ENCODE measurements around the gene PIEZO2. TPM values are rescaled to one million over a fixed set of nuclear protein-coding genes. Genes with fewer than 3 reads are reported as not detected.

Gene PIEZO2
- total RNA-seq, 4 donors from 2014 or later = 2.4 to 5.2 (median 3.3) TPM

- no peak overlapping the region for H3K4me3 ChIP-seq
- no peaks in the 10 kb centered on the region for H3K4me1 ChIP-seq
- WGBS = 71% methylated on average over 6 of the region's 6 CpGs
- TF ChIP-seq EP300 (IDR thresholded peaks at IDR 0.05) (no peak), POLR2A (IDR thresholded peaks at IDR 0.05; ENCODE audit: low read depth) (no peak), POLR2AphosphoS5 (IDR thresholded peaks at IDR 0.05) (no peak)
- TF ChIP-seq, protein P1, sequence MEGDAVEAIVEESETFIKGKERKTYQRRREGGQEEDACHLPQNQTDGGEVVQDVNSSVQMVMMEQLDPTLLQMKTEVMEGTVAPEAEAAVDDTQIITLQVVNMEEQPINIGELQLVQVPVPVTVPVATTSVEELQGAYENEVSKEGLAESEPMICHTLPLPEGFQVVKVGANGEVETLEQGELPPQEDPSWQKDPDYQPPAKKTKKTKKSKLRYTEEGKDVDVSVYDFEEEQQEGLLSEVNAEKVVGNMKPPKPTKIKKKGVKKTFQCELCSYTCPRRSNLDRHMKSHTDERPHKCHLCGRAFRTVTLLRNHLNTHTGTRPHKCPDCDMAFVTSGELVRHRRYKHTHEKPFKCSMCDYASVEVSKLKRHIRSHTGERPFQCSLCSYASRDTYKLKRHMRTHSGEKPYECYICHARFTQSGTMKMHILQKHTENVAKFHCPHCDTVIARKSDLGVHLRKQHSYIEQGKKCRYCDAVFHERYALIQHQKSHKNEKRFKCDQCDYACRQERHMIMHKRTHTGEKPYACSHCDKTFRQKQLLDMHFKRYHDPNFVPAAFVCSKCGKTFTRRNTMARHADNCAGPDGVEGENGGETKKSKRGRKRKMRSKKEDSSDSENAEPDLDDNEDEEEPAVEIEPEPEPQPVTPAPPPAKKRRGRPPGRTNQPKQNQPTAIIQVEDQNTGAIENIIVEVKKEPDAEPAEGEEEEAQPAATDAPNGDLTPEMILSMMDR (IDR thresholded peaks at IDR 0.05) = no peak
- H3K9me3 ChIP-seq = peaks cover 0 to 7% (median 0%) of the 10 kb centered on the region in 4 donors
- no peaks in the 10 kb centered on the region for H3K36me3 ChIP-seq
- DNase-seq (ENCODE audit: extremely low spot score) = peak; percentile 68
- intact Hi-C loops (cut with DNase I) = no loop called here
- H3K27me3 ChIP-seq = peaks cover 0 to 4% (median 0%) of the 10 kb centered on the region in 4 donors
- H3K27ac ChIP-seq (replicated peaks in 1 of 4) = no peak overlapping the region
Measured at GRCh38 chr18:10776493-10776892, 372.9 kb downstream of the PIEZO2 start.

DNA sequence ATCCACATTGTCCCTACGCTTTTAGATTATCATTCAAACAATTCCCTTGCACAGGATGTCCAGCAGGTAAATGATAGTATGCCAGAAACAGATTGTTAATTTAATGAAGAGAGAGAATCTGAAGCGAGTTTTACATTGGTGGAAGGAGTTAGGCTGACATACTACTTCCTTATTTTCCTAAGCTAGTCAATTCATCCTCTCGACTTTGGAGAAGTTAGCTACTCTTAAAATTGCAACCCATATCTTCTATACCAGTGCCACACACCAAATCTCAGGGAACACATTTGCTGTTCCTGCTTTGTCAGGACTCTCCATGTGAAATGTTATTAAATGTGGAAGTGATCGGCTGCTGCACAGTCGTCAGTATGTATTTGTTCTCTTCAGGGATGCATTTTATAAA, 374.3 kb downstream of the PIEZO2 start:
- H3K36me3 ChIP-seq = no peaks in the 10 kb centered on the region
- H3K4me1 ChIP-seq = no peaks in the 10 kb centered on the region
- no peak overlapping the region for H3K27ac ChIP-seq (replicated peaks in 1 of 4)
- H3K27me3 ChIP-seq = peaks cover 0 to 4% (median 0%) of the 10 kb centered on the region in 4 donors
- WGBS = 82% methylated on average over 5 of the region's 5 CpGs
- H3K4me3 ChIP-seq = no peak overlapping the region
- peaks cover 0 to 7% (median 0%) of the 10 kb centered on the region in 4 donors for H3K9me3 ChIP-seq
- no peak for DNase-seq (ENCODE audit: extremely low spot score)
- TF ChIP-seq EP300 (IDR thresholded peaks at IDR 0.05) (no peak), POLR2A (IDR thresholded peaks at IDR 0.05; ENCODE audit: low read depth) (no peak), POLR2AphosphoS5 (IDR thresholded peaks at IDR 0.05) (no peak)
- TF ChIP-seq, protein P1 (IDR thresholded peaks at IDR 0.05) = no peak
- intact Hi-C loops (cut with DNase I) = no loop called here

GRCh38 chr18:10771053-10771709, 378.2 kb downstream of the PIEZO2 start:
- Histone ChIP-seq H3K27ac (replicated peaks in 1 of 4) (no peak overlapping the region), H3K9me3 (peaks cover 0 to 7% (median 0%) of the 10 kb centered on the region in 4 donors), H3K4me1 (no peaks in the 10 kb centered on the region), H3K36me3 (no peaks in the 10 kb centered on the region), H3K27me3 (peaks cover 0 to 4% (median 0%) of the 10 kb centered on the region in 4 donors), H3K4me3 (no peak overlapping the region)
- 75% methylated on average over 3 of the region's 3 CpGs for WGBS
- TF ChIP-seq EP300 (IDR thresholded peaks at IDR 0.05) = no peak
- no peak for TF ChIP-seq POLR2AphosphoS5 (IDR thresholded peaks at IDR 0.05)
- TF ChIP-seq POLR2A (IDR thresholded peaks at IDR 0.05; ENCODE audit: low read depth) = no peak
- TF ChIP-seq, protein P1 (IDR thresholded peaks at IDR 0.05) = no peak
- no peak for DNase-seq (ENCODE audit: extremely low spot score)
- intact Hi-C loops (cut with DNase I) = no loop called here

GRCh38 chr18:10770264-10770663, 379.1 kb downstream of the PIEZO2 start:
- no peaks in the 10 kb centered on the region for H3K4me1 ChIP-seq
- intact Hi-C loops (cut with DNase I) = no loop called here
- DNase-seq (ENCODE audit: extremely low spot score) = no peak
- no peak overlapping the region for H3K4me3 ChIP-seq
- peaks cover 0 to 7% (median 0%) of the 10 kb centered on the region in 4 donors for H3K9me3 ChIP-seq
- no peaks in the 10 kb centered on the region for H3K36me3 ChIP-seq
- TF ChIP-seq, protein P1 (IDR thresholded peaks at IDR 0.05) = no peak
- no peak for TF ChIP-seq POLR2A (IDR thresholded peaks at IDR 0.05; ENCODE audit: low read depth)
- TF ChIP-seq EP300 (IDR thresholded peaks at IDR 0.05) = no peak
- TF ChIP-seq POLR2AphosphoS5 (IDR thresholded peaks at IDR 0.05) = no peak
- H3K27ac ChIP-seq (replicated peaks in 1 of 4) = no peak overlapping the region
- peaks cover 0 to 4% (median 0%) of the 10 kb centered on the region in 4 donors for H3K27me3 ChIP-seq
- WGBS = 88% methylated on average over 2 of the region's 2 CpGs
